Measurements from ENCODE around the gene CYTH3.

The CYTH3 gene

GRCh38 chr7:6178298-6179029 lies 94.0 kb downstream of the CYTH3 start:
- no peaks in the 10 kb centered on the region for H3K9me3 ChIP-seq (ENCODE audit: control insufficient read depth, low read length)
- H2AFZ ChIP-seq: no peak overlapping the region
- no peak overlapping the region for H3K27ac ChIP-seq
- no peak overlapping the region for H3K4me3 ChIP-seq (ENCODE audit: low read depth, low read length)
- TF ChIP-seq, protein P1, sequence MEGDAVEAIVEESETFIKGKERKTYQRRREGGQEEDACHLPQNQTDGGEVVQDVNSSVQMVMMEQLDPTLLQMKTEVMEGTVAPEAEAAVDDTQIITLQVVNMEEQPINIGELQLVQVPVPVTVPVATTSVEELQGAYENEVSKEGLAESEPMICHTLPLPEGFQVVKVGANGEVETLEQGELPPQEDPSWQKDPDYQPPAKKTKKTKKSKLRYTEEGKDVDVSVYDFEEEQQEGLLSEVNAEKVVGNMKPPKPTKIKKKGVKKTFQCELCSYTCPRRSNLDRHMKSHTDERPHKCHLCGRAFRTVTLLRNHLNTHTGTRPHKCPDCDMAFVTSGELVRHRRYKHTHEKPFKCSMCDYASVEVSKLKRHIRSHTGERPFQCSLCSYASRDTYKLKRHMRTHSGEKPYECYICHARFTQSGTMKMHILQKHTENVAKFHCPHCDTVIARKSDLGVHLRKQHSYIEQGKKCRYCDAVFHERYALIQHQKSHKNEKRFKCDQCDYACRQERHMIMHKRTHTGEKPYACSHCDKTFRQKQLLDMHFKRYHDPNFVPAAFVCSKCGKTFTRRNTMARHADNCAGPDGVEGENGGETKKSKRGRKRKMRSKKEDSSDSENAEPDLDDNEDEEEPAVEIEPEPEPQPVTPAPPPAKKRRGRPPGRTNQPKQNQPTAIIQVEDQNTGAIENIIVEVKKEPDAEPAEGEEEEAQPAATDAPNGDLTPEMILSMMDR (IDR thresholded peaks at IDR 0.05): no peak
- no peak overlapping the region for H3K9ac ChIP-seq
- no peaks in the 10 kb centered on the region for H3K27me3 ChIP-seq (ENCODE audit: control insufficient read depth, insufficient read depth, low read length)
- H3K4me1 ChIP-seq: no peaks in the 10 kb centered on the region
- H3K4me2 ChIP-seq (ENCODE audit: low read length): no peak overlapping the region
- no peaks in the 10 kb centered on the region for H3K36me3 ChIP-seq (ENCODE audit: control insufficient read depth, insufficient read depth, low read length)
- H3K79me2 ChIP-seq: no peaks in the 10 kb centered on the region

GRCh38 chr7:6175645-6176044 lies 96.8 kb downstream of the CYTH3 start:
- Histone ChIP-seq H3K27ac (no peak overlapping the region), H3K36me3 (ENCODE audit: control insufficient read depth, insufficient read depth, low read length) (no peaks in the 10 kb centered on the region), H2AFZ (no peak overlapping the region), H3K9ac (no peak overlapping the region), H3K79me2 (no peaks in the 10 kb centered on the region), H3K4me1 (no peaks in the 10 kb centered on the region), H3K9me3 (ENCODE audit: control insufficient read depth, low read length) (no peaks in the 10 kb centered on the region), H3K4me3 (ENCODE audit: low read depth, low read length) (no peak overlapping the region), H3K27me3 (ENCODE audit: control insufficient read depth, insufficient read depth, low read length) (no peaks in the 10 kb centered on the region), H3K4me2 (ENCODE audit: low read length) (no peak overlapping the region)
- TF ChIP-seq, protein P1 (IDR thresholded peaks at IDR 0.05): no peak

DNA sequence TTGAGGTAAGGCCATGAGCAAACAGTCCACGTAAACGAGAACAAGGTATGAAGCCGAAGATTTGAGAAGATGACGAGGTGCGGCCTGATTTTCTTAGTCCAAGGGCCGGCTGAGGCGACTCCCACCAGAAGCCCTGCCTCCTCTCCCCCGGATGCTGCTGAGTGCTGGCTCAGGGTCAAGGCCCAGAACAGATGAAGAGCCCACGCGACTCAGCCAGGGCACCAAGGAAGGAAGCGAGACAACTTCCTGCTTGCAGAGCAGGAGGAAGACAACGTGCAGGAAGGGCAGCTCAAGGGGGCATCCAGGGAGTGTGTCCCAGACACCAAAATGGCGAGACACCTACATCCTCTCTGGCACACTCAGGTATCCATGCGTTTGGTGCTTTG lies 99.5 kb downstream of the CYTH3 start:
- no peak overlapping the region for H3K9ac ChIP-seq
- no peaks in the 10 kb centered on the region for H3K36me3 ChIP-seq (ENCODE audit: control insufficient read depth, insufficient read depth, low read length)
- no peaks in the 10 kb centered on the region for H3K79me2 ChIP-seq
- no peaks in the 10 kb centered on the region for H3K27me3 ChIP-seq (ENCODE audit: control insufficient read depth, insufficient read depth, low read length)
- TF ChIP-seq, protein P1 (IDR thresholded peaks at IDR 0.05): no peak
- no peak overlapping the region for H2AFZ ChIP-seq
- no peaks in the 10 kb centered on the region for H3K9me3 ChIP-seq (ENCODE audit: control insufficient read depth, low read length)
- no peak overlapping the region for H3K4me3 ChIP-seq (ENCODE audit: low read depth, low read length)
- H3K4me1 ChIP-seq: no peaks in the 10 kb centered on the region
- no peak overlapping the region for H3K27ac ChIP-seq
- H3K4me2 ChIP-seq (ENCODE audit: low read length): no peak overlapping the region

DNA sequence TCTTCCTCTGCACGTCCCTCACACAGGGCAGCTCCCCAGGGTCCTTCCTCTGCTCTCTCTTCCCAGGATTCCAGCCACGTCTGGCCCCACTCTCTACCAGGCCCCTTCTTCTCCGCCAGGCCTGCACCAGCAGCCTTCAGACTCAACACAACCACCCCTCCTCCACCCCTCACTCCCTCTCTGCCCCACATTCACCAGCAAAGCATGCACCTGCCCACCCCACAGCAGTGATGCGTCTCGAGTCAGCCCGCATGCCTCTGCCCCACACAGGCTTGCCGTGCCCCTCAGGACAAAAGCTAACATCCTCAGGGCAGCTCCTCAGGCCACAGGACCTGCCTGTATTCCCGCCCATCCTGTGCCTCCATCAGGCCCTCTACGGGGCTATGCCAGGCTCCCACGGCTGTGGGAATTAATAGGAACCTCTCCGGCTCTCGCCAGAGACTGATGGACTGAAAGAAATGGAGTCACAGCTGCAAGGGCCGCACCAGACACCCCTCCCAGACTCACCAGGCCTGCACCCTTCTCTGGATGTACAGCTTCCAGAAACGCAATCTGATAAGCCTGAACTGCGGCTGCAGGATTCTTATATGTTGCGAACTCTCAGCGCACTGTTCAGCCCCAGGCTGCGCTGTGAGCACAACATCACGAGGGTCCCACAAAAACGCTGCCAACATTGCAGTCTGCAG lies 100.1 kb downstream of the CYTH3 start:
- Histone ChIP-seq H3K9me3 (ENCODE audit: control insufficient read depth, low read length) (no peaks in the 10 kb centered on the region), H3K4me1 (no peaks in the 10 kb centered on the region), H3K27me3 (ENCODE audit: control insufficient read depth, insufficient read depth, low read length) (no peaks in the 10 kb centered on the region), H3K9ac (no peak overlapping the region), H3K4me2 (ENCODE audit: low read length) (no peak overlapping the region), H3K79me2 (no peaks in the 10 kb centered on the region), H3K36me3 (ENCODE audit: control insufficient read depth, insufficient read depth, low read length) (no peaks in the 10 kb centered on the region), H3K27ac (no peak overlapping the region), H2AFZ (no peak overlapping the region), H3K4me3 (ENCODE audit: low read depth, low read length) (no peak overlapping the region)
- TF ChIP-seq, protein P1 (IDR thresholded peaks at IDR 0.05): no peak
